ENCODE results near the gene FSHR. TPM values are rescaled to one million over a fixed set of nuclear protein-coding genes. Genes with fewer than 3 reads are reported as not detected.

The FSHR gene
- total RNA-seq, 2 experiments from 2014 or later = not detected

Small RNA genes lying within 50 kb of the gene (microRNA-seq; reads per million reads assigned to microRNA genes)
- not detected for gene MIR548BA (ENCODE audit: borderline microRNAs expressed, borderline replicate concordance)
